KOPT-K1 (cell line): ENCODE data around the gene FAM180B.

Experiments
- H3K27ac ChIP-seq: fragments of 200-600 bp; sonication (generic); 2 replicates; pipeline ENCODE4 v1.5.1; 2016; ENCODE audit warnings: antibody characterized with exemption, mild to moderate bottlenecking, low read depth, low read length; ENCODE audit not compliant: poor library complexity, severe bottlenecking
- H3K36me3 ChIP-seq: fragments of 200-600 bp; sonication (generic); 2 replicates; pipeline ENCODE4 v1.5.1; 2017; ENCODE audit warnings: antibody characterized with exemption, mild to moderate bottlenecking, low read length, moderate library complexity; ENCODE audit not compliant: insufficient read depth
- H3K9me3 ChIP-seq: fragments of 200-600 bp; sonication (generic); 2 replicates; pipeline ENCODE4 v1.5.1; 2017; ENCODE audit warnings: antibody characterized with exemption, low read length, mild to moderate bottlenecking; ENCODE audit not compliant: insufficient read depth, poor library complexity, severe bottlenecking

Gene FAM180B

DNA sequence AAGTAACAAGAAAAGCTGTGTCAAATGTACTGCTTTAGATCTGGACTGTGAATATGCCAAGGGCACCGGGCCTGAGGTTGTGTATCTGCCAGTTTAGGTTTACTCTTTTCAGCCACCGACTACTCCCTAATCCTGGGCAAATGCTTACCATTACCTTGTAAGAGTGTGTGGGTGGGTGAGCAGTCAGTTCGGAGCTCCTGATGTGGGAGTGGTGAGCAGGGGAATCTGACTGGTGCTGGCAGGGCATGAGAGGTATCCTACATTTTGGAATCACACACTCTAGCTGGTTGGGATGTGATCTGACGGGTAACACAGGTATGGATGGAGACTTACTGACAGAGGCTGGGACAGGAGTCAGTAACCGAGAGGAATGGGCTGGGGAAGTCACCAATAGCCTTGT is 2.6 kb upstream of the FAM180B start:
- Histone ChIP-seq H3K27ac (no peak overlapping the region), H3K36me3 (peaks cover 65% of the 10 kb centered on the region), H3K9me3 (no peaks in the 10 kb centered on the region)

DNA sequence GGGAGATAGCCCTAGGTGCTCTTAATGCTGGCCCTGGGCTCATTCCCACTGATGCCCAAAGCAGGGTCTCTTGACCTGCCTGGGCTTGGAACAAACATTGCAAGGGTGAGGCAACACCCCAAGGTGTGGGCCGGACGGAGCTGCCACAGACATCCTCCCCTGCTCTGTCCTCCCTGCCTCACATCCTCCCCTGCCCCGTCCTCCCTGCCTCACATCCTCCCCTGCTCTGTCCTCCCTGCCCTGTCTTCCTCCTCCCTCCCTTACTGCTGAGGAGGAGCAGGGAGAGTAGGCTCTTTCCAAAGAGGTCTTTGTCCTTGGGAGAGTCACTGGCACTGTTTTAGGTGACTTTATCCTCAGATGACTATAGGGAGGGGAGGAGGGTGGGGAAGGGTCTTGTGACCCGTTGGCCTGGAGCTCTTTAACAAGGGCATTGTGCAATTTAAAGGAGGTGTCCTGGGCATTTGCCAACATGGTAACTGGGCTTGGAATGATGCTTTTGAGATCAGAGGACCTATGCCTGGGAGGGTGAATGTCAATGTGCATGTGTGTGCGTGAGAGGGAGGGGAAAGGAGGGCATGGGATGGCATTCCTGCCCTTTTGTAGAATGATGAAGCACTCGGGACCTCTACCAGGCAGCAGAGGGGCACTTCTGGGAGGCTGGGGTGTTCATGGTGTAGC is 700 bp downstream of the FAM180B start:
- no peaks in the 10 kb centered on the region for H3K9me3 ChIP-seq
- peaks cover 43% of the 10 kb centered on the region for H3K36me3 ChIP-seq
- no peak overlapping the region for H3K27ac ChIP-seq

GRCh38 chr11:47587723-47588326 is 1.3 kb downstream of the FAM180B start:
- H3K27ac ChIP-seq = no peak overlapping the region
- no peaks in the 10 kb centered on the region for H3K9me3 ChIP-seq
- peaks cover 36% of the 10 kb centered on the region for H3K36me3 ChIP-seq

DNA sequence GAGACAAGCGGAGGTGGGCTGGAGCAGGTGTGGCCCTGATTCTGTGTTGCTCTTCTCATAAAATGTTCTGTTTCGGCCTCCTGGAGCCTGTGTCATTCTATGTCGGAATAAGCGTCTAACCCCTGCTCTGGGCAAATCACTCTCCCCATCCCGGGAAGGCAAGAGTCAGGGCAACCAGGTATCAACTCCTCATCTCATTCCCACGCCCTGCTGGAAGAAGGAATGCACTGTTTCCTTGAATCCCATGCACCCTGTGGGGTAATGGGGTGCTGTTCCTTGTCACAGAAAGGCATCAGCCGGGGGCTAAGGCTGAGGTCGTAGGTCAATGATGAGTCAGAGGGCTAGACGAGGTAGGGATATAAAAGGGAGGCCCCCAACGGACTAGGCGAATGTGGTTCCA is 2.6 kb downstream of the FAM180B start:
- Histone ChIP-seq H3K36me3 (peaks cover 24% of the 10 kb centered on the region), H3K27ac (no peak overlapping the region), H3K9me3 (no peaks in the 10 kb centered on the region)

- H3K27ac ChIP-seq = no peak overlapping the region
- peaks cover 19% of the 10 kb centered on the region for H3K36me3 ChIP-seq
- H3K9me3 ChIP-seq = no peaks in the 10 kb centered on the region
These were observed 3.1 kb downstream of the FAM180B start for GRCh38 chr11:47589584-47589976.

- peaks cover 13% of the 10 kb centered on the region; the same call in 1 of the 2 replicates for H3K36me3 ChIP-seq
- peak overlapping the region; percentile 84 for H3K27ac ChIP-seq
- no peaks in the 10 kb centered on the region for H3K9me3 ChIP-seq
These were observed 3.7 kb downstream of the FAM180B start for GRCh38 chr11:47589977-47590861.

DNA sequence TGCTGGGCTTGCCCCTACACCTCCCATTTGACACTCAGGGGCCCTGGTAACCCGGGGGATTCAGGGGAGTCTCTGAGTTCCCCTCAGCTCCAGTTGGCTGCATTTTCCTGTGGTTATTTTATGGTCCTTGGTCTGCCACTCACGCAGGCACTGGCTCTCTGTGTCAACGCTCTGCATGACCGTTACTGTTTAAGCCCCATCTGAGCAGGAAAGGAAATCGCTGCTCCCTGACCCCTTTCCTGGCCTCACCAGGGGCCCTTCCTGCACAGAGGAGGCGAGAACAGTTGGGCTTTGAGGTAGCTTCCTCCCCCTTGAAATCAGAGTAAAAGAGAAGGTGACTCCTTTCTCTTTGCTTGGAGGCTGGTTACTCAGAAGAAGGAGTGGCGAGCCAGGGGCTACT is 5.3 kb downstream of the FAM180B start:
- no peaks in the 10 kb centered on the region for H3K9me3 ChIP-seq
- peak overlapping the region; percentile 84 for H3K27ac ChIP-seq
- H3K36me3 ChIP-seq = no peaks in the 10 kb centered on the region

- peak overlapping the region; percentile 84 for H3K27ac ChIP-seq
- H3K9me3 ChIP-seq = no peaks in the 10 kb centered on the region
- H3K36me3 ChIP-seq = no peaks in the 10 kb centered on the region
These were observed 5.8 kb downstream of the FAM180B start for GRCh38 chr11:47592251-47592650.

DNA sequence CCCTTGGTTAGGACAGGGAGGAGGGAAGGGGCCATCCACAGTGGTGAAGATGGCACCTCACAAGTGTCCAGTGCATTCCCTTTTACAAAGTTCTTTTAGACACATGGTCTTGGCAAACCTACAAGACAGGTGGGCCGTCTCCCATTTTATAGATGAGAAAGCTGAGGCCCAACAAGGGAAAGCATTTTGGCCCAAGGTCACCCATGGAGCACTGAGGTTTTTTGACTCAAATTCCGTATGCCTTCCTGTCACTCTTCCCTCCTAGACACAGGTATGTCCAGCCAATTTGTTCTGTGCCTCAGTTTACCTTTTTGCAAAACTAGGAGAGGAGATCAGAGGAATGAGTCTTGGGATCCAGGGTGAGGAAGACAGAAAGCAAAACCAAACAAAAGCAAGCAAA is 6.5 kb downstream of the FAM180B start:
- no peaks in the 10 kb centered on the region for H3K36me3 ChIP-seq
- no peaks in the 10 kb centered on the region for H3K9me3 ChIP-seq
- peak overlapping the region; percentile 84 for H3K27ac ChIP-seq

DNA sequence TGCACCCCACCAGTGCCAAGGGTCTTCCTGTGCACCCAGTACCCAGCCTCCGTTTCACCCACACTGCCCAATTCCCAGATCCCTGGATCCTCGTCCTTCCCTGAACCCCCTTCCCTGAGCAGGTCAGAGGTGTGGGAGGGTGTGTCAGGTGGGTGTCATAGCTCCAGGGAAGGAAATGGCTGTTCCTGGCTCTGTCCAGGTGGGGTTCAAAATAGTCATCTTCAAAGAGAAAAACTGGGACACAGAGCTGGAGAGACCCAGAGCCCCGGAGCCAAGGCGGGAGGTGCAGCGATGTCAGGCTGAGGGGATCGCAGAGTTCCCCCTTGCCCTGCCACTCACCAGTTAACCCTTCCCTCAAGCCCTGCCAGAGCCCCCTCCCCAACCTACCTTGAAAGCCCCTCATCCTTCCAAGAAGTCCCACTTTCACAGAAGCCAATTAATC is 7.0 kb downstream of the FAM180B start:
- H3K9me3 ChIP-seq = no peaks in the 10 kb centered on the region
- no peak overlapping the region for H3K27ac ChIP-seq

GRCh38 chr11:47593934-47594855 is 7.7 kb downstream of the FAM180B start, which contains the start of gene C1QTNF4:
Gene C1QTNF4 (minus strand): TSS chr11:47594411. CDS start chr11:47590810, 3,601 bp downstream.
- Histone ChIP-seq H3K27ac (no peak within 1 kb of the TSS), H3K36me3 (no peaks in the 10 kb centered on the region), H3K9me3 (no peaks in the 10 kb centered on the region)

More for the DNA sequence above, 7.0 kb downstream of the FAM180B start:
- no peaks in the 10 kb centered on the region for H3K36me3 ChIP-seq

DNA sequence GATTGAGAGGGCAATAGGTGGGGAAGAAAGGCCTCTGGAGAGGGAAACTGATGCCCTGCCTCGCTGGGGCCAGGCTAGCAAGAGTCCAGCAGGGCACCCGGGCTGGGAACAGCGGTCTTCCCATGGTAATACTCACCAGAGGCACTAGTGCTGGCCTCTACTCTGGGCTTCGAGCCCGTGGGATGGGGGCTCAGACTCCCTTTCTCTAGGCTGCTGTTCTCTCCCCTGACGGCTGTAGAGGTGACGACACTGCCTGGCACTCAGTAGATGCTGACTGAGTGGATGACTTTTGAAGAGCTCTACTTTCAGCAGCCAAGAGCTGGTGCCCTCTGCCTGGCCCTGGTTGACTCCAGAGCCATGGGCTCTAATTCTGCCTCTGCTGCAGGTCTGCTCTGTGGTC is 8.6 kb downstream of the FAM180B start:
- no peaks in the 10 kb centered on the region for H3K9me3 ChIP-seq
- H3K36me3 ChIP-seq = no peaks in the 10 kb centered on the region
- H3K27ac ChIP-seq = no peak overlapping the region

DNA sequence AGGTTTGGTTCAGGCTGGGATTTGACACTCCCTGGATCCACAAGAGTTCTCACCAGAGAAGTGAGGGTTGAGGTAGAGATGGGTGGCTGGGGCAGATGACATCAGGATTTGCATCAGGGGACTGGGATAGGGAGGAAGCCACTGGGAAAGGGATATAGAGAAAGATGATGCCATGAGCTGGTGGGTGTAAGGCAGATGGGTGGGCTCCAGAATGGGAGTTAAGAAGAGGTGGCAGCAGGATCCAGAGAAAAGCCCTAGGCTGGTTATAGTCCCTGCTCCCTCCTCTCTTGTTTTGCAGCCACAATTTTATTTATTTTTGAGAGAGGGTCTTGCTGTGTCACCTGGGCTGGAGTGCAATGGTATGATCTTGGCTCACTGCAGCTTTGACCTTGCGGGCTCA is 9.5 kb downstream of the FAM180B start:
- Histone ChIP-seq H3K36me3 (no peaks in the 10 kb centered on the region), H3K9me3 (no peaks in the 10 kb centered on the region), H3K27ac (no peak overlapping the region)

GRCh38 chr11:47599902-47600301 is 13.4 kb downstream of the FAM180B start:
- H3K36me3 ChIP-seq = no peaks in the 10 kb centered on the region
- H3K9me3 ChIP-seq = no peaks in the 10 kb centered on the region
- H3K27ac ChIP-seq = no peak overlapping the region
